LHCN-M2 (cell line): ENCODE results near the gene TBC1D22A. TPM values are rescaled to one million over a fixed set of nuclear protein-coding genes. Genes with fewer than 3 reads are reported as not detected.

Experiments used
- DNase-seq: peaks from one replicate; pipeline ENCODE4 v3.0.0-alpha.2; 2012; ENCODE audit warnings: low read depth
- total RNA-seq: library from RNA; depleted of rRNA; stranded (reverse); fragments of >200 nt; gene quantifications from 2 replicates; pipeline ENCODE4 v1.2.3, GENCODE V29; 2014

Gene TBC1D22A
- total RNA-seq, 1 experiment from 2014 or later = 13.1 TPM

DNA sequence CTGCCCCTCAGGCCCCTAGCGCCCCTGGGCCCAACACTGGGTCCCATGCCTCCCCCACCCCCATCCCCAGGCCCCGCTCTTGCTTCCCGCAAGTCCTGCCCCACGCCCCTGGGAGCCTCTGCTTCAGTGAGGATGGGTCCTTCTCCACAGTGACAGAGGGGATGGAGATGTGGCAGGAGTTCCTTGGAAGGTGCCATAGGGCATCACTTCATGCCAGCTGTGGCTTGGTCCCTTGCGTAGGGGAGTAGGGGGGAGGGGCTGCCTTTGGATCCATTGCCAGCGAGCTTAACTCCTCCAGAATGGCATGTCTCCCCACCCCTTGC lies 9.5 kb upstream of the TBC1D22A start:
- no peak for DNase-seq

DNA sequence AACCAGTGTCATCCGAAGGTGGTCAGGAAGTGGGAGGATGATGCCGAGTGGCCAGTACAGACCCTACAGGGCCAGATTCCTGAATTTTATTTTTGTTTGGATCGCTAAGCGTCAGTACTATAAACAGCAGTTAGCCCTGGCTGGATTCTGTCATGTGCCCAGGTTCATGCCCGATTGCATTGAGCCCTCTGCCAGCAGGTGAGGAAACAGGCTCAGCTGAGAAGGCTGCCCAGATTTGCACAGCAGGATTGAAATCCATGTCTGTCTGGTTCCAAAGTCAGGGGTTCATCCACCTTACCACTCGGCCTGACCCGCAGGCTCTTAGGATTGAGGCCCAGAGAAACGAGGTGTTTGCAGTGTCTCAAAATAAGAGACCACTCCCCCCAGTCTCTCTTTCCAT lies 9.1 kb upstream of the TBC1D22A start:
- DNase-seq = no peak

DNA sequence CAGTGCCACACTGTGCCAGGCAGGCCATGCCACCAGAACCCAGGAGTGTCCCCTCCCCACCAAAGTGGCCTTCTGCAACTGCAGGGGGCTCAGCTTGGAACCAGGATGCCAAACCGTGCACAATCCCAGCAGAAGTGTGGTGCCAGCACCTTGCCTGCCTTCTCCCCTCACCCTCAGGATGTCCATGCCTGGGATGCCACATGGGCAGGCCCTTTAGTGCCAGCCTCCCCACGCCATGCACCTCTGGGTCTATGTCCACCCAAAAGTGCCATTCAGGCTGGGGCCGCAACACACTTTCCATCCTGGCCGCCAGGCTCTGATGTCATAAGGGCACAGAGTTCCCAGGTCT lies 8.7 kb upstream of the TBC1D22A start:
- DNase-seq = no peak

DNA sequence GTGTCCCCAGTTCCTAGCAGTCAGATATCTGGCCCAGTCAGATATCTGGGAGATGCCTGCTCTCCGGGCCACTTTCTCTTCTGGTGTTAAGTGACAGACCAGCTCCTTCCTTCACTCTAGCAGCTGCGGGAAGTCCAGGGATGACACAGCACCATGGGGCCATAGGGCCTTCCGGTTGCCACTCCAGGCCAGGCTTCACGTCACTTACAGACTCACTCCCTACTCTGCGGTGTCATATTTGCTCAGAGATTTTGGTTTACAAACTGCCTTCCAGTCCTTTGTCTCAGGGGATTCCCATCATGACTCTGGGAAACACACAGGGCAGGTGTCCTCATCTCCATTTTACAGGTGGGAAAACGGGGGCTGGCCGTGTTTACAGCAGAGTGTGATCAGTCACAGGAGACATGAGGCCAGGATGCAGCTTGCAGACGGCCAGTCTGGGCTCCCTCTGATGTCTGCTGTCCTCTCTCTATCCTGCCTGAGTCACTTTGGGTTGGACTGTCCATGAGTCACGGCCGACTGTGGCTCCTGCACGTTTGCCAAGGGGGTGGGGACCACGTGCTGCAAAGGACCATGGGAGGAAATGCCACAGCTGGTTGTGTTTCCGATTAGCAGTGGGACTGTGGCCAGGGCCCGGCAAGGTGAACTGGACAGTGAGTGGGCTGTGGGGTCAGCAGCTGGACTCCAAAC lies 8.2 kb upstream of the TBC1D22A start:
- DNase-seq = peak; percentile 99

DNA sequence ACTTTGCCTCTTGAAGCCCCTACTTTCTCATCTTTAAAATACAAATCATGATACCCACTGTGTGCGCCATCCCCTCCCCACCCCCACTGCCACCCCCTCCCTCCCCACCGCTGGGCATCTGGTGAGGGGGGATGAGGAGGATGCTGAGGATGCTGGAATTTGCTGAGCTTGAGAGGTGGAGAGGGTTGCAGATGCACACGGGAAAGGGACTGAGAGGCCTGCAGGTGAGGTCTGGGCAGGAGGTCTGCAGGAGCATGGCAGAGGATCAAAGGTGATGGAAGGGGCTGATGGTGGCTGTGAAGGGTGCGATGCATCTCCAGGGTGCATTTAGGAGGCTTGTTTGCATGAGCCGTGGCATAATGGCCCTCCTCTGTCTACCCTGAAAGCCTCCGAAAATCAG lies 7.6 kb upstream of the TBC1D22A start:
- no peak for DNase-seq

DNA sequence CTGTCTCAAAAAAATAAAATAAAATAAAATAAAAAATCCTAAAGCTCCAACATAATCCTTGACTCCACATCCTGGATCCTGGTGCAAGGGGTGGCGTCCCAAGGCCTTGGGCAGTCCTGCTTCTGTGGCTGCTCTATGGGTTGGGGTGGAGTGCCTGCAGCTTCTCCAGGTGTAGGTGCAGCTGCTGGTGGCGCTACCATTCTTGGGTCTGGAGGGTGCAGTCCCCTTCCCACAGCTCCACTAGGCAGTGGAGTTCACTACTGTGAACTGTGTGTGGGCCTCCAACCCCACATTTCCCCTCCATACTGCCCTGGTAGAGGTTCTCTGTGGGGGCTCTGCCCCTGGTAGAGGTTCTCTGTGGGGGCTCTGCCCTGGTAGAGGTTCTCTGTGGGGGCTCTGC lies 6.9 kb upstream of the TBC1D22A start:
- no peak for DNase-seq

DNA sequence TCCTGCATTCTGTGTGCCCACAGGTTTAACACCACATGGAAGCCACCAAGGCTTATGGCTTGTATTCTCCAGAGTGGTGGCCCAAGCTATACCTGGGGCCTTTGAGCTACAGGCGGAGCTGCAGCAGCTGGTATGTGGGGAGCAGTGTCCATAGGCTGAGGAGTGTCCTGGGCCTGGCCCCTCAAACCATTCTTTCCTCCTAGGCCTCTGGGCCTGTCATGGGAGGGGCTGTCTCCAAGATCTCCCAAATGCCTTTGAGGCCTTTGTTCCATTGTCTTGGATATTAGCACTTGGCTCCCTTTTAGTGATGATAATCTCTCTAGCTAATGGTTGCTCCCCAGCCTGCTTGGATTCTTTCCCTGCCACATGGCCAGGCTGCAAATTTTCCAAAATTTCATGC lies 6.4 kb upstream of the TBC1D22A start:
- DNase-seq = no peak

DNA sequence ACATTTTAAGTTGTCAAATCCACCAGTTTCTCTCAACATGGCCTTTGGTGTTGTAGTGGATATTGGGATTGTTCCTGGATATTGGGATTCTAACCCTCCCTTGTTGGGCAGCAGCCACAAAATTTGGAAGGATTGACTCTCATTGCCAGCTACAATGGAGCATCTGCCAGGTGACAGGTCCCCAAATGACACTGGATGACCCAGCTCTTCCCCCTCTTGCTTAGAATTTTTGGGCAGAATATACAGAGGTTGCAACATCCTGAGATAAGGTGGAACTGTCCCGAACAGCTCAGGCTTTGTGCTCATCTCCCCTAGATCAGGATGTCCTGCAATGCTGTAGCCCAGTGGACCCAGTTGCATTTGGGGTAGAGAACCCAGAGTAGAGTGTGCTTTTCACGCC lies 5.3 kb upstream of the TBC1D22A start:
- no peak for DNase-seq

DNA sequence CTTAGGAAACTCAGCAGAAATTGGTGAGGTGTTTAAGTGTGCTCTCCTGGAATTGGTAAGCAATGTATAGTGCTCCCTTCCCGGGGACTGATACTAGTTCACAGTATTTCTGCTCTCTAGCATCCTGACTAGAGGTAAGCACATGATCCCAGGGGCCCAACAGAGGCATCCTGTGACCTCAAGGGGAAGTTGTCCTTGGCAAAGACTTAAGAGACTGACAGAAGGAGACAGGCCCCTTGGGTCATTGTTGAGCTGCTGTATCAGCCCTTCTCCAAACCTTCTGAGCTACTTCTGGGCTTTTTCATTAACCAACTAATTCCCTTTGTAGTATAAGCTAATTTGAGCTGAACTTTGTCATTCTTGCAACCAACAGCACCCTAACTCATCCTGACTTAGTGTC lies 4.3 kb upstream of the TBC1D22A start:
- DNase-seq = no peak

DNA sequence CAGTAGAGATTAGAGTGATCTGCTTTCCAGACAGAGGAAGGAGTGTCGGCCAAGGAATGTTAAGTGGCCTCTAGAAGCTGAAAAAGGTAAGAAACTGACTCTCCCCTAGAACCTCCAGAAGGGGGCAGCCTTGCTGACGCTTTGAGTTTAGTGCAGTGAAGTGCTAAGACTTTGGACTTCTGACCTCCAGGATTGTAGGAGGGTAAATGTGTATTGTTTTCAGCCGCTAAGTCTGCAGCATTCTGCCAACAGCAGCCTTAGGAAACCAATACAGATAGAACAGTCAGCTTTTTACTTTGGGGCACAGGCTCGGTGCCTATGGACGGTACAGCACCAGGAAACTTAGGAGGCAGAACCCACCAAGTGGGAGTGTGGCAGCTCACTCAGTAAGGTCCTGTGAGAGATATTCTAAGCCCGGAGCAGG lies 3.6 kb upstream of the TBC1D22A start:
- peak; percentile 70 for DNase-seq

DNA sequence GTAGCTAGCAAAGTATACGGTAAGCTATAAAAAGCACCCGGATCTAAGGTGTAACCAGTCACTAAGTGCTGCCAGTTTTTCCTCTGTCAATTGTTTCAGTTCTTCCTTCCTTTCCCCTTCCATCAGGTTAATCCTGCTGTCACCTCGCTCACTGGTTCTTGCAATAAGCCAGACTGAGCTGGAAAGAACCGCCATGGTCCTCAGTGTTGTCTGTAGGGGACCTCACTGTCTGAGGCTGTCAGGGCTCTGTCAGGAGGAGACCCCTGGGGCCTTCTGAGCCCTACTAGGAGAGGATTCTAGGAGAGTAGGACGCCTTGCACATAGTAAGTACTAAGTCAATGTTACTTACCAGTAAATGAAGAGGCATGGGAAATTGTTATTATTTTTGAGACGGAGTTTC lies 1.4 kb upstream of the TBC1D22A start:
- DNase-seq = no peak

DNA sequence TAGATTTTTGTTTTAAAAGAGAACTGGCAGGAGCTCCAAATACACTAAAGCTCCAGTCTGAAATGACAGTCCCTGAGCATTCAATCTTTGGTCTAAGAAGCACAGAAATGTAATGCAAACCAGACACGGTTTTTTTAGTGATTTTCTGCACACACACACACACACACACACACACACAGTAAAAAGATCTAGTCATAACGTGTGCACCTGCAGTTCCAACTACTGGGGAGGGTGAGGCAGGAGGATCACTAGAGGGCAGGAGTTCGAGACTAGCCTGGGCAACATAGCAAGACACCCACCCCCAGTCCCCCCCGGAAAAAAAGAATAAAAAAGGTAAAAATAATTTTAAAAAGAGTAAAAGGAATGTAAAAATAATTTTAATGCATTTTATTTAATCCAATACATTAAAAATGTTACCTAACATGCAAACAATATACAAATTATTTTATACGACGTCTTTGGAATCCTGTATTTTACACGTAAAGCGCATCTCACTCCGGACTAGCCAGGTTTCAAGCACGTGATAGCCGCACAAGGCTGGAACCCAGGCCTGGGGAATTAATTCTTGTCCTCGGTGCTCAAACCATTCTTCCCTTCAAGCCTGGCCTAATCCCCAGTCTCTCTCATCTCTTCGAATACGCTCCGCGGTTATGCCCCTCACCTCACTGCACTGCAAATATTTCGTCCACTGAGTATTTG lies 762 bp upstream of the TBC1D22A start:
- no peak for DNase-seq

DNA sequence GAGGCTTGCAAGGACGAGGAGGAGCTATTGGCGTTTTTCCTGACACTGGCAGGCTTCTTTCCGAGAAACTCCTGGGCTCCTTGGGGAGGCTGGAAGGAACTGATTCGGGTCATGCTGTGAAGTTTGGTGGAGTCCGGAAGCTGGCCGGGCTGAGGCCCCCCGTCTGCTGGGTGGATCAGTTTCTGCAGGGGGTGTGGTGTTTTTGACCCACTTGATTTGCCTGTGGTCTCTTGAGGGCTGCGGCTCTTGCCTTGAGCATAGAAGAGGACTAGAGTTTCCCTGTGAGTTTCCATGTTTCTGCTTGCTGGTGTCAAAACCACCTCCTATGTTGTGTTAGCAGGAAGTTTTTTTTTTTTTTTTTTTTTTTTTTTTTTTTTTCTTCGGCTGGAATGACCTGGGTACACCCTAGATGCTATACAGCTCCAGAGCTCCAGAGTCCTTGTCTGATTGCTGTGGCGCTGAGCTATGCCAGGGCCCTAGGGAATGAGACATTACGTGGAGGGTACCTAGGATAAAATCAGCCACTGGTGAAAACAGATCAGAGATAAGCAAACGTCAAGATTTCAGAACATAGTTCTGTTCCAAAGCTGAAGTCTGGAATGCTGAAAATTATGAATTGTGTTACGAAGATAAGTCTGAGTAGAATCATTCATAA lies 728 bp downstream of the TBC1D22A start:
- DNase-seq = no peak

DNA sequence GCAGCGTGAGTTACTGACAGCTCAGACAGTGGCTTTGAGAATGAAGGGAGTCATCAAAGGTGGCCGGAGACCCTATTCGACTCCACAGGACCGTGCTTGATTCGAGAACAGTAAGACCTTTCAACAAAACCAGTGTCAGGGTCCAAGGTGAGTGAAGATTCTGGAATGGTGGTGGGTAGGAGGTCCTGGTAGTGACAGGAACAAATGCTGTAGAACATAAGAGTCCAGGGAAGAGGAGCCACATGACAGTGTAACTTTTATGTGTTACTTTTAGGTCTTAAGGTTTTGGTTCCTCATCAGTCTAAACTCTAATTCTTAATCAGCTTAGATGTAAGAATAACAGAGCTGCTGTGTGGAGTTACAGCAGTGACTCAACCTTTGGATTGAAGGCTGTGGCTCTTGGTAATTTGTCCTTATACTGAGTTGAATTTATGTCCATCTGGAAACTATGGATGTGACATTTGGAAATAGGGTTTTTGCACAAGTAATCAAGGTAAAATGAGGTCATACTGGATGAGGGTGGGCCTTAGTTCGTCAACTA lies 1.8 kb downstream of the TBC1D22A start:
- no peak for DNase-seq

DNA sequence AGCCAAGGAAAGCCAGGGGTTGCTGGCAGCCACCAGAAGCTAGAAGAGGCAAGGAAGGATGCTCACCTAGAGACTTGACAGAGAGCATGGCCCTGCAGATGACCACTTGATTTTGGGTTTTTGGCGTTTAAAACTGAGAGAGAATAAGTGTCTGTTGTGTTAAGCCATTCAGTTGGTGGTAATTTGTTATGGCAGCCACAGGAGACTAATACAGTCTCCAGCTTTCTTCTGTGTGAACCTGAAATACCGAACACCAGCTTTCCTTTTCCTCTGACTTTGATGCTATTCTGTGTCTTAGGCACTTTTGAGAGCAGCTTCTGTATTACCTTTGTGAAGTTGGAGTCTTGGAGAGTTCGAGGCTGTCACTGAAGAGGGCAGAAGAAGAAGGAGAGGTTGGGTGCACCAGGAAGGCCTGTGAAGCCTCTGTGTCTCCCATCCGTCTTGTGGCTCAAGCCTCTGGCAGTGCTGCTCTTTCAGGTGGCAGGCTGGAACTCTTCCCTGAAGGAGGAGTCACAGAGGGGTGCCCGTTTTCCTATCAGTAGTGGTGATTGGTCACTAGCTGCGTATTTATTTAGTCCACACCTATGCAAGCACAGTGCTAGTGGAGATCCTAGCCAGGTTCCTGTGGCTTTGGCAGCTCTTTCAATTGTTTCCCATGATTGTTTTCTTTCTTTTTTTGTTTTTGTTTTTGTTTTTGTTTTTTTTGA lies 2.5 kb downstream of the TBC1D22A start:
- DNase-seq = no peak

DNA sequence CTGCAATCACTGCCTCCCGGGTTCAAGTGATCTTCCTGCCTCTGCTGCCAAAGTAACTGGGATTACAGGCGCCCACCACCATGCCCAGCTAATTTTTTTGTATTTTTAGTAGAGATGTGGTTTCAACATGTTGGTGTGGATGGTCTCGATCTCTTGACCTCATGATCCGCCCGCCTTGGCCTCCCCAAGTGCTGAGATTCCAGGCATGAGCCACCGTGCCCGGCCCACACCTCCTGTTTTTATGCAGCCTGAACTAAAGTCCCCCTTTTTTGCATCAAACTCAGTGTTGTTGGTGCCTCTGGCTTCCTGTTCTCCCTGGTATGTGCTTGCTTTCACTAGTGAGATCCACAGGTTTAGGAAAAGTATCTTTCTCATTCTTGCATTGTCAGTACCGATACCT lies 4.2 kb downstream of the TBC1D22A start:
- DNase-seq = no peak

DNA sequence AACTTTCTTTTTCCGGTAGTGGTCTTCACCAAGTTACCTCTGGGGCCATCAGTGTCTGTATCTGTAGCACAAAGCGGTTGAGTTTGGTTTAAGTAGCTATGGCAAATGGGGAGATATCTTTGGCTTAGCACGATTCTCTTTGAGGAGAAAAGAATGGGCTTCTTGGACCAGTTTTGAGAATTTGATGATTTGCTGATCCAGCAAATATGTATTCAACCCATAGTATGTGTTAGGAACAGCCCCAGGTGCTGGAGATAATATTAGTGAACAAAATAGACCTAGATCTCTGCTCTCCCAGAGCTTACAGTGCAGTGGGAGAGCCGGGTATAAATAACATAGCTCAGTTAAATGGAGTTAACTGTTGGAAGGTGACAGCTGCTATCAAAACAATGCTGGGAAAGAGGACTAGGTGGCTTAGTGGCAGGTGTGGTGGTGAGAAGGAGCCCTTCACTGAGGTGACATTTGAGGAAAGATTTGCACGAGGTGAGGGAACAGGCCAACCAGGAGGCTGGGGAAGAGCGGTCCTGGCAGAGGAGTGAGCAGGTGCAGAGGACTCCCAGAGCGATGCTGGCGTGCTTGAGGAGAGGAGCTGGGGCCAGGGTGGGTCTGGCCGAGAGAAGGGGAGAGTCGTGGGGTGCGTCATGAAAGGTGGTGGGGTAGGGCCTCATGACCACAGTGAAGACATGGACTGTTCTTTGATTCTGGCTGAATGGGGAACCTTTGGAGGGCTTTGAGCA lies 5.0 kb downstream of the TBC1D22A start:
- DNase-seq = no peak

DNA sequence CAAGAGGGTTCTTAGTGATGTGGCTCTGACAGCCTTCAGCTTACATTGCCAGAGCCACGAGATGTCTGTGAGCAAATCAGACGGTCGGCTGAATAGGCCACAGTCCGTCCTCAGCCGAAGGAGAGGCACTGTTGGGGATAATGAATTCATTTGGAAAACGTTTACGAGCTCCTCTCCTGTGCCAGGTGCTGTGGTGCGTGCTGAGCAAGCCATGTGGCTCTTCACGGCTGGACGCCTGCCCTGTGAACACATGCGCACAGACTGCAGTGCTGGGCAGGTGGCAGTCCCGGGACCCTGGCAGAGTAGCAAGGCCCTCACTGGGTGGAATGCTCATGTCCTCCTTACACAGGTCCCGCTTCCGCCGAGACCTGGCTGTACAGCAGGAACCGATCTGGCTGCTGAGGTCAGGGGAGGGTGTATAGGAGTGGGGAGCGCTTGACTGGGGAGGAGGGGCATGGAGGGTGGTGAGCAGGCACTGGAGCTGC lies 6.8 kb downstream of the TBC1D22A start:
- no peak for DNase-seq

DNA sequence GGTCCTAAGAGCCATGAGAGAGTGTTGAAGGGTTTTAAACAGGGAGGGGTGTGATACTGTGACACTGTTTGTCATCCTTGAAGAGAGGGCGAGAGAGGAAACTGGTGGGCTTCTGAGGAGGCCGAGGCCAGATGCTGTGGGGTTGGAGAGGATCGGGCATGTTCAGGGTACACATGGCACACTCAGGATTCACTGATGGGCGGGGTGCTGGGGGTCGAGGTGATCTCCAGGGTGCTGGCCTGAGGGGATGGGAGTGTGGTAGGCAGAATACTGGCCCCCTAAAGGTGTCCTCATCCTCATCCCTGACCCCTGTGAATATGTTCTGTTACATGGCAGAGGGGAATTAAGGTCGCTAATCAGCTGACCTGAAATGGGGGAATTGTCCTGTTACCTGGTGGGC lies 7.3 kb downstream of the TBC1D22A start:
- DNase-seq = no peak

DNA sequence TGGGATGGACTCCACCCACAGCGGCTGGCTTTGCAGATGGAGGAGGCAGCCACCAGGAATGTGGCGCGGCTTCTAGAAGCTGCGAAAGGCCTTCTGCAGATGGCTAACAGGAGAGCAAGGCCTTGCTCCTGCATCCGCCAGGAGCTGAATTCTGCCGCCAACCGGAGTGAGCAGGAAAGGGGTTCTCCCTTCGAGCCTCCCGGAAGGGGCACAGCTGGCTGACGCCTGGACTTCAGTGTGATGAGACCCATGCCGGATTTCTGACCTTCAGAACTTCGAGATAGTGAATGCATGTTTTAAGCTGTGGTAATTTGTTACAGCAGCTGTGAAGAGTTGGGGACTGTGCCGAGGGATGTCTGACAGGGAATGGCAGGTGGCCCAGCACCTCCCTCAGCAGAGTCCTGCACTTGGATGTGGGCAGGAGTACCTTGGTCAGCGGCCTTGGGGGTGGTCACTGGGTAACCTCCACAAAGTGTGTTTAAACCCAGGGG lies 7.7 kb downstream of the TBC1D22A start:
- peak; percentile 58 for DNase-seq

DNA sequence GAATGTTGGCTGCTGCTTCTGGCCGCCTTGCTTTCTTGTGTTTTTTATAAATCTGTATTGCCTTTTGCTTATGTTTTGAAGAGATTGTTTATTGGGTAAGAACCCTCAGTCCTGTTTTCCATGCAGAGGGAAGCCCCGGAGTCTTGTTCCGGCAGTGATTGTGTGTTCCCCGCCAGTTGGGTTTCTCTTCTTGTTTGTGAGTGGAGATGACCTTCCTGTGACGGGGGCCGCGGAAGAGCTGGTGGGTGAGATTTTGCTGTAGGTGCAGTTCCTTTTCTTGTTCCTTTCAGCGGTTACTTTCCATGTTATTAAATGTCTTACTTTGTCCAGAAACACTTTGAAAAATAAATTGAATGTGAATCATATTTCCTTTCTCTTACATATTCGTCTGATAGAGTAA lies 8.3 kb downstream of the TBC1D22A start:
- DNase-seq = no peak
